Measurements from ENCODE around the gene PRR36. TPM values are rescaled to one million over a fixed set of nuclear protein-coding genes. Genes with fewer than 3 reads are reported as not detected.

PRR36 gene
- total and polyA plus RNA-seq, 2 donors (not counting 1 experiment from before 2014, with no cell fraction given), result 0.01 TPM; not detected in 1

DNA sequence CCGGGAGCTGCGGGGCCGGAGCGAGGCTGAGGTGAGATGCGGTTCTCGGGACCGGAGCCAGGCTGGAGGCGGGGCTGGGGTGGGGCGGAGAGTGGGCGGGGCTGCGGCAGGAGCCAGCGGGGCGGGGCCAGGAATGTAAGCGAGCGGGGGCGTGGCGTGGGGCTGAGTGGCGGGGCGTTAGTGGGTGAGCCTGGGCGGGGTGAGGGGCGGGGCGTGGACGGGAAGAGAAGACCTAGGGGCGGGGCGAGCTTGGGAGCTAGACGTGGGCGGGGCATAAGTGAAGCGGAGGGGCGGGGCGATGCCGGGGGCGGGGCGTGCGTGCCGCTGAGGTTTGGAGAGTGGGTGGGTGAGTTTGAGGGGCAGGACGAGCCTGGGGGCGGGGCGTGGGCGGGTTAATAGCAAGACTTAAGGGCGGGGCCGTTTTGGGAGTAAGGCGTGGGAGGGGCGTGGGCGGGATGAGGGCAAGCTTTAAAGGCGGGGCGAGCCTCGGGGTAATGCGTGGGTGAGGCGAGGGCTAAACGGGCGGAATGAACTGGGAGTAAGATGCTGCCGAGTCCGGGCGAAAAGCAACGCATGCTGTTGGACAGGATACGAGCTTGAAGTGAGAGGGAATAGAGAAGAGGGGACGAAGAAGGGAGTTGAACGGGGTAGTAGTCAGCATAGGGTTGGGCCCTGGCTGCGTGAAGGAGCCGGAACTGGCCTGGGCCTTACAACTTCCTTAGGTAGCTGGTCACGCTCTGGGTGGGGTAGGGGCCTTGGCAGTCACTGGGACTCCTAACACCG lies 46.5 kb upstream of the PRR36 start:
- peak overlapping the region; percentile 93 for H3K4me2 ChIP-seq (replicated peaks; ENCODE audit: low read depth, low read length, poor library complexity, severe bottlenecking)
- H3K27ac ChIP-seq (ENCODE audit: low read length in 2 of 2), result peak overlapping the region; percentile 73 to 74
- peaks cover 59 to 60% of the 10 kb centered on the region in 2 donors for H3K4me1 ChIP-seq (ENCODE audit: control insufficient read depth in 2 of 2, insufficient read depth in 2 of 2, low read length in 2 of 2)
- H3K27me3 ChIP-seq (replicated peaks in 1 of 4; ENCODE audit: control extremely low read depth in 1 of 4, control insufficient read depth in 3 of 4, insufficient read depth in 4 of 4, low read length in 3 of 4), result peaks cover 0 to 36% (median 19%) of the 10 kb centered on the region in 4 experiments
- Mint-ChIP-seq H3K9me3 (ENCODE audit: insufficient read depth) (no peaks in the 10 kb centered on the region), H3K4me3 (peak overlapping the region; percentile 95), H3K27me3 (peaks cover 17% of the 10 kb centered on the region), H3K27ac (peak overlapping the region; percentile 96), H3K4me1 (peaks cover 47% of the 10 kb centered on the region)
- peaks cover 6% of the 10 kb centered on the region for H3K79me2 ChIP-seq (ENCODE audit: control insufficient read depth, insufficient read depth, low read length)
- ATAC-seq (ENCODE audit: low read depth) (peak; percentile 77), DNase-seq (peak; percentile 99)
- under 1% methylated on average over 59 of the region's 62 CpGs for WGBS (ENCODE audit: insufficient coverage)
- H3K9me3 ChIP-seq (ENCODE audit: control extremely low read depth in 1 of 3, control insufficient read depth in 2 of 3, insufficient read depth in 1 of 3, low read length in 2 of 3), result peaks cover 0 to 25% (median 0%) of the 10 kb centered on the region in 3 donors
- intact Hi-C loops (cut with micrococcal nuclease), result loop anchor here (1.0 kb wide), 7 partner anchors 17 to 398 kb away; partner anchors contain the start of genes ELAVL1, MAP2K7, MCOLN1 and TIMM44
- H4K20me1 ChIP-seq (ENCODE audit: control insufficient read depth, insufficient read depth, low read length, poor library complexity, severe bottlenecking), result peaks cover 52% of the 10 kb centered on the region
- peaks cover 0 to 13% of the 10 kb centered on the region in 2 experiments for H3K36me3 ChIP-seq (replicated peaks in 1 of 2; ENCODE audit: control extremely low read depth in 1 of 2, control insufficient read depth in 1 of 2, extremely low read depth in 1 of 2, insufficient read depth in 2 of 2, low read length in 1 of 2)
- ChIA-PET CTCF (interaction anchor here (0.9 to 3.8 kb wide), 10 partner anchors 8 to 352 kb away, joined by 3 to 28 read pairs (median 5); partner anchors contain the start of genes CAMSAP3, MAP2K7, PET100 and TIMM44), POLR2A (interaction anchor here (0.6 to 2.8 kb wide), 14 partner anchors 9 to 471 kb away, joined by 3 to 29 read pairs (median 5); partner anchors contain the start of genes MAP2K7, NDUFA7, RAB11B and RPS28)
- peak overlapping the region; percentile 52 to 84 (median 75) for H3K4me3 ChIP-seq (ENCODE audit: control extremely low read depth in 1 of 5, extremely low read depth in 1 of 5, insufficient read depth in 1 of 5, low read depth in 2 of 5, low read length in 4 of 5)
- peak overlapping the region; percentile 92 for H2AFZ ChIP-seq (ENCODE audit: insufficient read depth, low read depth, low read length, poor library complexity, severe bottlenecking)
- peak overlapping the region; percentile 72 for H3K9ac ChIP-seq (ENCODE audit: low read length)
- TF ChIP-seq EZH2 (IDR thresholded peaks at IDR 0.05; ENCODE audit: borderline replicate concordance, insufficient read depth, low read depth, low read length, poor library complexity, severe bottlenecking), result no peak
- TF ChIP-seq, protein P1, sequence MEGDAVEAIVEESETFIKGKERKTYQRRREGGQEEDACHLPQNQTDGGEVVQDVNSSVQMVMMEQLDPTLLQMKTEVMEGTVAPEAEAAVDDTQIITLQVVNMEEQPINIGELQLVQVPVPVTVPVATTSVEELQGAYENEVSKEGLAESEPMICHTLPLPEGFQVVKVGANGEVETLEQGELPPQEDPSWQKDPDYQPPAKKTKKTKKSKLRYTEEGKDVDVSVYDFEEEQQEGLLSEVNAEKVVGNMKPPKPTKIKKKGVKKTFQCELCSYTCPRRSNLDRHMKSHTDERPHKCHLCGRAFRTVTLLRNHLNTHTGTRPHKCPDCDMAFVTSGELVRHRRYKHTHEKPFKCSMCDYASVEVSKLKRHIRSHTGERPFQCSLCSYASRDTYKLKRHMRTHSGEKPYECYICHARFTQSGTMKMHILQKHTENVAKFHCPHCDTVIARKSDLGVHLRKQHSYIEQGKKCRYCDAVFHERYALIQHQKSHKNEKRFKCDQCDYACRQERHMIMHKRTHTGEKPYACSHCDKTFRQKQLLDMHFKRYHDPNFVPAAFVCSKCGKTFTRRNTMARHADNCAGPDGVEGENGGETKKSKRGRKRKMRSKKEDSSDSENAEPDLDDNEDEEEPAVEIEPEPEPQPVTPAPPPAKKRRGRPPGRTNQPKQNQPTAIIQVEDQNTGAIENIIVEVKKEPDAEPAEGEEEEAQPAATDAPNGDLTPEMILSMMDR (IDR thresholded peaks at IDR 0.05), result no peak
